ENCODE results near the gene GLT6D1. TPM values are rescaled to one million over a fixed set of nuclear protein-coding genes. Genes with fewer than 3 reads are reported as not detected.
"Not testable (repeated sequence)": the region's sequence is repeated elsewhere in the genome, so short reads cannot be mapped to it uniquely, and the experiment has no call there.

Gene GLT6D1
- total RNA-seq, result not detected

- H3K27ac Mint-ChIP-seq, result no peak within 1 kb of the TSS
- ChIA-PET POLR2A (no interaction called here), CTCF (no interaction called here)
- H3K4me1 Mint-ChIP-seq (ENCODE audit: low read depth), result no peaks in the 10 kb centered on the region
- H3K9me3 Mint-ChIP-seq, result peaks cover 9% of the 10 kb centered on the region
- DNase-seq, result no peak
- H3K36me3 Mint-ChIP-seq, result no peaks in the 10 kb centered on the region
- no peak within 1 kb of the TSS for H3K4me3 Mint-ChIP-seq
- H3K27me3 Mint-ChIP-seq, result peaks cover 32% of the 10 kb centered on the region
- intact Hi-C loops (cut with micrococcal nuclease), result no loop called here
Measured at GRCh38 chr9:135639196-135639595, at the start of gene GLT6D1. Gene GLT6D1 (minus strand): TSS chr9:135639540. CDS start chr9:135639187, 353 bp downstream.

GRCh38 chr9:135689011-135689410 lies 49.7 kb upstream of the GLT6D1 start:
- peaks cover 10% of the 10 kb centered on the region for H3K27me3 Mint-ChIP-seq
- DNase-seq, result no peak
- POLR2A ChIA-PET, result no interaction called here

GRCh38 chr9:135687216-135687615 lies 47.9 kb upstream of the GLT6D1 start:
- peaks cover 14% of the 10 kb centered on the region for H3K27me3 Mint-ChIP-seq

More at GRCh38 chr9:135689011-135689410, 49.7 kb upstream of the GLT6D1 start:
- Mint-ChIP-seq H3K9me3 (no peaks in the 10 kb centered on the region), H3K4me1 (ENCODE audit: low read depth) (no peaks in the 10 kb centered on the region), H3K36me3 (no peaks in the 10 kb centered on the region), H3K4me3 (no peak overlapping the region), H3K27ac (no peak overlapping the region)
- intact Hi-C loops (cut with micrococcal nuclease), result no loop called here
- CTCF ChIA-PET, result no interaction called here

GRCh38 chr9:135684691-135685090 lies 45.4 kb upstream of the GLT6D1 start:
- no peaks in the 10 kb centered on the region for H3K36me3 Mint-ChIP-seq
- H3K4me1 Mint-ChIP-seq (ENCODE audit: low read depth), result no peaks in the 10 kb centered on the region
- DNase-seq, result no peak
- H3K27me3 Mint-ChIP-seq, result peaks cover 8% of the 10 kb centered on the region
- H3K27ac Mint-ChIP-seq, result no peak overlapping the region
- CTCF ChIA-PET, result no interaction called here
- POLR2A ChIA-PET, result no interaction called here
- H3K4me3 Mint-ChIP-seq, result no peak overlapping the region
- intact Hi-C loops (cut with micrococcal nuclease), result no loop called here
- no peaks in the 10 kb centered on the region for H3K9me3 Mint-ChIP-seq

More at GRCh38 chr9:135687216-135687615, 47.9 kb upstream of the GLT6D1 start:
- Mint-ChIP-seq H3K4me1 (ENCODE audit: low read depth) (no peaks in the 10 kb centered on the region), H3K27ac (no peak overlapping the region), H3K4me3 (no peak overlapping the region), H3K9me3 (no peaks in the 10 kb centered on the region), H3K36me3 (no peaks in the 10 kb centered on the region)
- intact Hi-C loops (cut with micrococcal nuclease), result no loop called here
- DNase-seq, result no peak
- POLR2A ChIA-PET, result no interaction called here
- CTCF ChIA-PET, result no interaction called here

- ChIA-PET CTCF (no interaction called here), POLR2A (no interaction called here)
- H3K9me3 Mint-ChIP-seq, result no peaks in the 10 kb centered on the region
- H3K4me1 Mint-ChIP-seq (ENCODE audit: low read depth), result no peaks in the 10 kb centered on the region
- peaks cover 8% of the 10 kb centered on the region for H3K27me3 Mint-ChIP-seq
- no peak overlapping the region for H3K4me3 Mint-ChIP-seq
- no peaks in the 10 kb centered on the region for H3K36me3 Mint-ChIP-seq
- no peak for DNase-seq
- intact Hi-C loops (cut with micrococcal nuclease), result no loop called here
- H3K27ac Mint-ChIP-seq, result no peak overlapping the region
Measured at GRCh38 chr9:135683401-135684034, 44.2 kb upstream of the GLT6D1 start.

- H3K9me3 Mint-ChIP-seq, result no peaks in the 10 kb centered on the region
- no peaks in the 10 kb centered on the region for H3K4me1 Mint-ChIP-seq (ENCODE audit: low read depth)
- ChIA-PET POLR2A (no interaction called here), CTCF (no interaction called here)
- intact Hi-C loops (cut with micrococcal nuclease), result no loop called here
- H3K27ac Mint-ChIP-seq, result no peak overlapping the region
- DNase-seq, result no peak
- no peaks in the 10 kb centered on the region for H3K36me3 Mint-ChIP-seq
- H3K27me3 Mint-ChIP-seq, result peaks cover 8% of the 10 kb centered on the region
- no peak overlapping the region for H3K4me3 Mint-ChIP-seq
Measured at GRCh38 chr9:135681161-135681560, 41.8 kb upstream of the GLT6D1 start.

- H3K27me3 Mint-ChIP-seq, result peaks cover 8% of the 10 kb centered on the region
- no peak overlapping the region for H3K4me3 Mint-ChIP-seq
- no peaks in the 10 kb centered on the region for H3K4me1 Mint-ChIP-seq (ENCODE audit: low read depth)
- POLR2A ChIA-PET, result no interaction called here
- no peak for DNase-seq
- CTCF ChIA-PET, result no interaction called here
- intact Hi-C loops (cut with micrococcal nuclease), result no loop called here
- no peaks in the 10 kb centered on the region for H3K36me3 Mint-ChIP-seq
- H3K9me3 Mint-ChIP-seq, result no peaks in the 10 kb centered on the region
- H3K27ac Mint-ChIP-seq, result no peak overlapping the region
Measured at GRCh38 chr9:135680056-135680455, 40.7 kb upstream of the GLT6D1 start.

GRCh38 chr9:135678236-135679017 lies 39.1 kb upstream of the GLT6D1 start:
- CTCF ChIA-PET, result no interaction called here
- Mint-ChIP-seq H3K4me1 (ENCODE audit: low read depth) (no peaks in the 10 kb centered on the region), H3K27ac (no peak overlapping the region), H3K4me3 (no peak overlapping the region), H3K36me3 (no peaks in the 10 kb centered on the region), H3K9me3 (no peaks in the 10 kb centered on the region), H3K27me3 (peaks cover 2% of the 10 kb centered on the region)
- intact Hi-C loops (cut with micrococcal nuclease), result no loop called here
- no peak for DNase-seq
- POLR2A ChIA-PET, result no interaction called here

- Mint-ChIP-seq H3K9me3 (no peaks in the 10 kb centered on the region), H3K27ac (no peak overlapping the region), H3K27me3 (peaks cover 2% of the 10 kb centered on the region), H3K4me1 (ENCODE audit: low read depth) (no peaks in the 10 kb centered on the region), H3K4me3 (no peak overlapping the region), H3K36me3 (no peaks in the 10 kb centered on the region)
- intact Hi-C loops (cut with micrococcal nuclease), result no loop called here
- no peak for DNase-seq
- CTCF ChIA-PET, result no interaction called here
- POLR2A ChIA-PET, result no interaction called here
Measured at GRCh38 chr9:135677641-135678168, 38.4 kb upstream of the GLT6D1 start.

GRCh38 chr9:135676891-135677290 lies 37.6 kb upstream of the GLT6D1 start:
- no peak overlapping the region for H3K4me3 Mint-ChIP-seq
- no peaks in the 10 kb centered on the region for H3K9me3 Mint-ChIP-seq
- no peaks in the 10 kb centered on the region for H3K4me1 Mint-ChIP-seq (ENCODE audit: low read depth)
- ChIA-PET CTCF (no interaction called here), POLR2A (no interaction called here)
- DNase-seq, result no peak
- no peak overlapping the region for H3K27ac Mint-ChIP-seq
- intact Hi-C loops (cut with micrococcal nuclease), result no loop called here
- H3K27me3 Mint-ChIP-seq, result peaks cover 2% of the 10 kb centered on the region
- H3K36me3 Mint-ChIP-seq, result no peaks in the 10 kb centered on the region

GRCh38 chr9:135674977-135675376 lies 35.6 kb upstream of the GLT6D1 start:
- Mint-ChIP-seq H3K4me1 (ENCODE audit: low read depth) (no peaks in the 10 kb centered on the region), H3K9me3 (no peaks in the 10 kb centered on the region), H3K27me3 (no peaks in the 10 kb centered on the region), H3K4me3 (no peak overlapping the region), H3K27ac (no peak overlapping the region), H3K36me3 (no peaks in the 10 kb centered on the region)
- no peak for DNase-seq
- ChIA-PET CTCF (no interaction called here), POLR2A (no interaction called here)
- intact Hi-C loops (cut with micrococcal nuclease), result no loop called here

- no peaks in the 10 kb centered on the region for H3K4me1 Mint-ChIP-seq (ENCODE audit: low read depth)
- ChIA-PET POLR2A (no interaction called here), CTCF (interaction anchor here (0.5 kb wide), 1 partner anchor 26 kb away, joined by 3 read pairs; no protein-coding TSS in a partner anchor)
- H3K9me3 Mint-ChIP-seq, result no peaks in the 10 kb centered on the region
- H3K27ac Mint-ChIP-seq, result no peak overlapping the region
- no peak overlapping the region for H3K4me3 Mint-ChIP-seq
- no peaks in the 10 kb centered on the region for H3K27me3 Mint-ChIP-seq
- intact Hi-C loops (cut with micrococcal nuclease), result no loop called here
- DNase-seq, result no peak
- no peaks in the 10 kb centered on the region for H3K36me3 Mint-ChIP-seq
Measured at GRCh38 chr9:135673941-135674340, 34.6 kb upstream of the GLT6D1 start.

- H3K27me3 Mint-ChIP-seq; POLR2A ChIA-PET; H3K4me1 Mint-ChIP-seq (ENCODE audit: low read depth); H3K9me3 Mint-ChIP-seq; H3K4me3 Mint-ChIP-seq; CTCF ChIA-PET; DNase-seq; H3K27ac Mint-ChIP-seq; H3K36me3 Mint-ChIP-seq; intact Hi-C loops (cut with micrococcal nuclease): not testable (repeated sequence)
Measured at GRCh38 chr9:135672786-135673185, 33.4 kb upstream of the GLT6D1 start.

Measured in activated CD4-positive, alpha-beta memory T cell treated with anti-CD3 and anti-CD28 coated beads for 36 hours (primary cell).